HCT116 (cell line): Measurements from ENCODE around the gene UPK1B. TPM values are rescaled to one million over a fixed set of nuclear protein-coding genes. Genes with fewer than 3 reads are reported as not detected.

Experiments used
- ATAC-seq: fragments of 200-7000 bp; cut with Tn5 transposase; 2 replicates; pipeline ENCODE4 v1.9.1; 2020; ENCODE audit warnings: mild to moderate bottlenecking, moderate library complexity
- BruUV-seq: library from RNA; stranded (reverse); fragments of 400-500 nt; replicated peaks from 2 replicates; lab custom pipeline; 2021; lab: Mats Ljungman, UMichigan
- CTCF ChIA-PET: fragments of 300-600 bp; sonication (Branson Sonifier 250); formaldehyde crosslinking; loops from one replicate; lab custom pipeline; 2021; ENCODE audit warnings: antibody characterized with exemption; lab: Charles Lee
- POLR2A ChIA-PET: fragments of 300-600, 350-600 bp; sonication (Branson Sonifier 250); formaldehyde crosslinking; loops from one replicate; lab custom pipeline; 2021; ENCODE audit warnings: antibody characterized with exemption; lab: Charles Lee
- RAD21 ChIA-PET, 2 experiments: fragments of 300-600 bp; sonication (Branson Sonifier 250); formaldehyde crosslinking; loops; one replicate each; lab custom pipeline; 2023; ENCODE audit warnings: low total read pairs in 2 of 2; ENCODE audit not compliant: uncharacterized antibody in 2 of 2, unreplicated experiment in 2 of 2, low non-redundant PET in 1 of 2; lab: Charles Lee
- DNase-seq: peaks from one replicate; pipeline ENCODE4 v3.0.0-alpha.2; 2010; ENCODE audit warnings: low read depth, low spot score
- H2AFZ ChIP-seq: fragments of 200-600 bp; shearing (Covaris generic), sonication (generic); 2 replicates; pipeline ENCODE4 v1.6.1; 2017; ENCODE audit warnings: low read depth, mixed run types, mixed read lengths, antibody characterized with exemption, low read length; ENCODE audit not compliant: poor library complexity, severe bottlenecking
- H3K27ac ChIP-seq: 2 replicates; pipeline ENCODE4 v1.5.1; 2012; ENCODE audit warnings: low read depth, low read length
- H3K27me3 ChIP-seq: fragments of 200-600 bp; sonication (generic); 2 replicates; pipeline ENCODE4 v1.6.1; 2016; ENCODE audit warnings: mixed run types, low read length, mixed read lengths; ENCODE audit not compliant: insufficient read depth
- H3K36me3 ChIP-seq, 2 experiments: fragments of 200-500 bp in 1 of 2; fragments of 200-600 bp in 1 of 2; sonication (Bioruptor generic) in 1 of 2; sonication (generic) in 1 of 2; 2 replicates each; pipeline versions ENCODE4 v1.5.1 to v1.6.1; 2014 to 2016; ENCODE audit warnings: low read length in 2 of 2, inconsistent platforms in 1 of 2, mixed read lengths in 1 of 2, mixed run types in 1 of 2; ENCODE audit not compliant: insufficient read depth in 2 of 2, control insufficient read depth in 1 of 2
- H3K4me1 ChIP-seq, 2 experiments: fragments of 200-600 bp in 1 of 2; sonication (generic) in 1 of 2; 2 replicates each; pipeline versions ENCODE4 v1.5.1 to v1.6.1; 2012 to 2017; ENCODE audit warnings: low read length in 2 of 2, inconsistent platforms in 1 of 2, mild to moderate bottlenecking in 1 of 2, mixed read lengths in 1 of 2, mixed run types in 1 of 2, moderate library complexity in 1 of 2; ENCODE audit not compliant: insufficient read depth in 2 of 2, control insufficient read depth in 1 of 2
- H3K4me2 ChIP-seq: fragments of 200-600 bp; sonication (generic); 2 replicates; pipeline ENCODE4 v1.6.1; 2017; ENCODE audit warnings: mixed run types, low read length, mixed read lengths
- H3K4me3 ChIP-seq, 2 experiments: fragments of 200-600 bp in 1 of 2; sonication (generic) in 1 of 2; replicated peaks in 1 of 2; 2 replicates each; pipeline ENCODE4 v1.5.1; 2011 to 2016; ENCODE audit warnings: low read length in 2 of 2, control low read depth in 1 of 2, low read depth in 1 of 2, mild to moderate bottlenecking in 1 of 2, mixed read lengths in 1 of 2, mixed run types in 1 of 2
- H3K79me2 ChIP-seq: fragments of 200-600 bp; sonication (generic); 2 replicates; pipeline ENCODE4 v1.6.1; 2017; ENCODE audit warnings: mild to moderate bottlenecking, mixed run types, low read length, moderate library complexity, mixed read lengths; ENCODE audit not compliant: insufficient read depth
- H3K9ac ChIP-seq: fragments of 200-600 bp; sonication (generic); 2 replicates; pipeline ENCODE4 v1.6.1; 2016; ENCODE audit warnings: low read length, mixed read lengths
- H3K9me2 ChIP-seq: fragments of 200-600 bp; sonication (generic), shearing (Covaris generic); 2 replicates; pipeline ENCODE4 v1.6.1; 2017; ENCODE audit warnings: mixed run types, mild to moderate bottlenecking, moderate library complexity; ENCODE audit not compliant: insufficient read depth
- H3K9me3 ChIP-seq, 2 experiments: fragments of 200-500 bp in 1 of 2; fragments of 200-600 bp in 1 of 2; sonication (Bioruptor generic) in 1 of 2; sonication (generic) in 1 of 2; 2 replicates each; pipeline ENCODE4 v1.6.1; 2014 to 2017; ENCODE audit warnings: low read length in 2 of 2, mixed read lengths in 2 of 2, inconsistent platforms in 1 of 2, low read depth in 1 of 2, mild to moderate bottlenecking in 1 of 2, mixed run types in 1 of 2, moderate library complexity in 1 of 2; ENCODE audit not compliant: control insufficient read depth in 1 of 2, insufficient read depth in 1 of 2
- H4K20me1 ChIP-seq: fragments of 200-600 bp; sonication (generic), shearing (Covaris generic); 2 replicates; pipeline ENCODE4 v1.6.1; 2017; ENCODE audit warnings: mixed run types, mild to moderate bottlenecking, moderate library complexity; ENCODE audit not compliant: insufficient read depth
- CEBPB ChIP-seq: IDR thresholded peaks from 2 replicates; pipeline ENCODE4 v1.6.1; 2012; ENCODE audit warnings: low read depth
- ELF1 ChIP-seq: IDR thresholded peaks from 2 replicates; pipeline ENCODE4 v1.6.1; 2012; ENCODE audit warnings: low read depth, borderline replicate concordance
- EZH2 ChIP-seq: fragments of 200-600 bp; sonication (generic); IDR thresholded peaks from 2 replicates; pipeline ENCODE4 v1.6.1; 2017; ENCODE audit warnings: antibody characterized with exemption, mixed run types
- JUND ChIP-seq: IDR thresholded peaks from 2 replicates; pipeline ENCODE4 v1.6.1; 2012
- POLR2A ChIP-seq: IDR thresholded peaks from 2 replicates; pipeline ENCODE4 v1.7.0; 2011; ENCODE audit warnings: borderline replicate concordance; ENCODE audit not compliant: insufficient read depth, insufficient read length; ENCODE audit errors: extremely low read depth
- POLR2AphosphoS5 ChIP-seq: IDR thresholded peaks from 2 replicates; pipeline ENCODE4 v1.6.1; 2011; ENCODE audit warnings: mild to moderate bottlenecking, low read depth, low read length, moderate library complexity
- SIN3A ChIP-seq: IDR thresholded peaks from 2 replicates; pipeline ENCODE4 v1.6.1; 2012; ENCODE audit warnings: low read depth
- SP1 ChIP-seq: IDR thresholded peaks from 2 replicates; pipeline ENCODE4 v1.6.1; 2012; ENCODE audit warnings: low read depth
- intact Hi-C: fragments of 100-400 bp; cut with micrococcal nuclease; formaldehyde crosslinking; loops from 2 replicates; pipeline ENCODE4 v1.10.0; 2022
- total RNA-seq: library from RNA; stranded (reverse); gene quantifications from one replicate; pipeline ENCODE4 v1.2.1, GENCODE V29; 2021; ENCODE audit not compliant: unreplicated experiment
- TF ChIP-seq, protein P1 (sequence below): IDR thresholded peaks from 2 replicates; pipeline ENCODE4 v1.6.1; 2012; ENCODE audit warnings: low read depth
- TF ChIP-seq, protein P2 (sequence below), 3 experiments: fragments of 200-600 bp in 1 of 3; sonication (generic) in 1 of 3; IDR thresholded peaks in 2 of 3; conservative IDR thresholded peaks in 1 of 3; 2 replicates each; pipeline ENCODE4 v1.5.1; 2012 to 2017; ENCODE audit warnings: low read depth in 2 of 3, low read length in 2 of 3, antibody characterized with exemption in 1 of 3, borderline replicate concordance in 1 of 3, control low read depth in 1 of 3, mild to moderate bottlenecking in 1 of 3, mixed read lengths in 1 of 3, mixed run types in 1 of 3, moderate library complexity in 1 of 3; ENCODE audit not compliant: insufficient read depth in 1 of 3

UPK1B gene
- total RNA-seq, 1 experiment from 2014 or later: not detected

DNA sequence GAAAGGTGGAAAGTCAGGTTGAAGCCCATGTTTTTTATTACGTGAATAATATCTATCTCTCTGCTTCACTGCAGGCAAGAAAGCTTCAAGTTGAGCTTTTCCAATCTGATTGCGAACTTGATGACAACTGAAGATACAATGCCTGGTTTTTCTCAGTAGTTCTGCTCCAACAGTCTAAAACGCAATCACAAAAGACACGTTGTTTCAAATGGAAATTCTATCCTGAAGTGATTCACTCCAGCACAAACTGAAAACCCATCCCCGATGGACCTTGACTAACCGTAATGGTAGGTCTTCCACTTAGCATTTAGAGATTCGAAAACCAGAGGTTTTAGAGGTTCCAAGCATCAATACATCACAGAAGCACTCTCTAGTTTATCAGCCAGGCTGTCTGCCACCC, 56.7 kb downstream of the UPK1B start:
- Histone ChIP-seq H3K9ac (no peak overlapping the region), H3K4me3 (no peak overlapping the region), H2AFZ (no peak overlapping the region), H3K9me2 (no peaks in the 10 kb centered on the region), H3K79me2 (no peaks in the 10 kb centered on the region), H3K36me3 (peaks cover 5 to 9% of the 10 kb centered on the region in 2 experiments; a peak in 3 of 4 replicates), H3K4me2 (no peak overlapping the region), H3K4me1 (no peaks in the 10 kb centered on the region), H4K20me1 (no peaks in the 10 kb centered on the region), H3K9me3 (no peaks in the 10 kb centered on the region), H3K27ac (no peak overlapping the region), H3K27me3 (no peaks in the 10 kb centered on the region)
- POLR2A ChIA-PET: interaction anchor here (1.3 kb wide), 1 partner anchor 11 kb away, joined by 3 read pairs; the partner anchor contains the start of gene B4GALT4
- TF ChIP-seq POLR2AphosphoS5 (no peak), EZH2 (no peak), JUND (no peak), POLR2A (no peak), CEBPB (no peak), SIN3A (no peak), SP1 (no peak), ELF1 (no peak)
- TF ChIP-seq, protein P1, sequence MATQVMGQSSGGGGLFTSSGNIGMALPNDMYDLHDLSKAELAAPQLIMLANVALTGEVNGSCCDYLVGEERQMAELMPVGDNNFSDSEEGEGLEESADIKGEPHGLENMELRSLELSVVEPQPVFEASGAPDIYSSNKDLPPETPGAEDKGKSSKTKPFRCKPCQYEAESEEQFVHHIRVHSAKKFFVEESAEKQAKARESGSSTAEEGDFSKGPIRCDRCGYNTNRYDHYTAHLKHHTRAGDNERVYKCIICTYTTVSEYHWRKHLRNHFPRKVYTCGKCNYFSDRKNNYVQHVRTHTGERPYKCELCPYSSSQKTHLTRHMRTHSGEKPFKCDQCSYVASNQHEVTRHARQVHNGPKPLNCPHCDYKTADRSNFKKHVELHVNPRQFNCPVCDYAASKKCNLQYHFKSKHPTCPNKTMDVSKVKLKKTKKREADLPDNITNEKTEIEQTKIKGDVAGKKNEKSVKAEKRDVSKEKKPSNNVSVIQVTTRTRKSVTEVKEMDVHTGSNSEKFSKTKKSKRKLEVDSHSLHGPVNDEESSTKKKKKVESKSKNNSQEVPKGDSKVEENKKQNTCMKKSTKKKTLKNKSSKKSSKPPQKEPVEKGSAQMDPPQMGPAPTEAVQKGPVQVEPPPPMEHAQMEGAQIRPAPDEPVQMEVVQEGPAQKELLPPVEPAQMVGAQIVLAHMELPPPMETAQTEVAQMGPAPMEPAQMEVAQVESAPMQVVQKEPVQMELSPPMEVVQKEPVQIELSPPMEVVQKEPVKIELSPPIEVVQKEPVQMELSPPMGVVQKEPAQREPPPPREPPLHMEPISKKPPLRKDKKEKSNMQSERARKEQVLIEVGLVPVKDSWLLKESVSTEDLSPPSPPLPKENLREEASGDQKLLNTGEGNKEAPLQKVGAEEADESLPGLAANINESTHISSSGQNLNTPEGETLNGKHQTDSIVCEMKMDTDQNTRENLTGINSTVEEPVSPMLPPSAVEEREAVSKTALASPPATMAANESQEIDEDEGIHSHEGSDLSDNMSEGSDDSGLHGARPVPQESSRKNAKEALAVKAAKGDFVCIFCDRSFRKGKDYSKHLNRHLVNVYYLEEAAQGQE: no peak
- TF ChIP-seq, protein P2, sequence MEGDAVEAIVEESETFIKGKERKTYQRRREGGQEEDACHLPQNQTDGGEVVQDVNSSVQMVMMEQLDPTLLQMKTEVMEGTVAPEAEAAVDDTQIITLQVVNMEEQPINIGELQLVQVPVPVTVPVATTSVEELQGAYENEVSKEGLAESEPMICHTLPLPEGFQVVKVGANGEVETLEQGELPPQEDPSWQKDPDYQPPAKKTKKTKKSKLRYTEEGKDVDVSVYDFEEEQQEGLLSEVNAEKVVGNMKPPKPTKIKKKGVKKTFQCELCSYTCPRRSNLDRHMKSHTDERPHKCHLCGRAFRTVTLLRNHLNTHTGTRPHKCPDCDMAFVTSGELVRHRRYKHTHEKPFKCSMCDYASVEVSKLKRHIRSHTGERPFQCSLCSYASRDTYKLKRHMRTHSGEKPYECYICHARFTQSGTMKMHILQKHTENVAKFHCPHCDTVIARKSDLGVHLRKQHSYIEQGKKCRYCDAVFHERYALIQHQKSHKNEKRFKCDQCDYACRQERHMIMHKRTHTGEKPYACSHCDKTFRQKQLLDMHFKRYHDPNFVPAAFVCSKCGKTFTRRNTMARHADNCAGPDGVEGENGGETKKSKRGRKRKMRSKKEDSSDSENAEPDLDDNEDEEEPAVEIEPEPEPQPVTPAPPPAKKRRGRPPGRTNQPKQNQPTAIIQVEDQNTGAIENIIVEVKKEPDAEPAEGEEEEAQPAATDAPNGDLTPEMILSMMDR (IDR thresholded peaks at IDR 0.05 in 2 of 3, conservative IDR thresholded peaks at IDR 0.05 in 1 of 3; ENCODE audit: borderline replicate concordance in 1 of 3, insufficient read depth in 1 of 3, low read depth in 2 of 3, low read length in 2 of 3): no peak
- RAD21 ChIA-PET: no interaction called here
- no peak for ATAC-seq
- CTCF ChIA-PET: interaction anchor here (1.4 kb wide), 1 partner anchor 11 kb away, joined by 5 read pairs; the partner anchor contains the start of gene B4GALT4
- BruUV-seq: no TSS peak
- no peak for DNase-seq
- intact Hi-C loops: no loop called here
